WTC11 (cell line): ENCODE measurements around the gene GRP. TPM values are rescaled to one million over a fixed set of nuclear protein-coding genes. Genes with fewer than 3 reads are reported as not detected.

ENCODE experiments used
- ATAC-seq: fragments of 200-7000 bp; cut with Tn5 transposase; 2 replicates; pipeline ENCODE4 v1.10.0; 2021; ENCODE audit warnings: mild to moderate bottlenecking, moderate library complexity
- CTCF ChIA-PET: fragments of 300-600 bp; sonication (Branson Sonifier 250); formaldehyde crosslinking; loops from one replicate; lab custom pipeline; 2021; ENCODE audit warnings: antibody characterized with exemption; lab: Charles Lee
- POLR2A ChIA-PET: fragments of 350-600 bp; sonication (Branson Sonifier 250); formaldehyde crosslinking; loops from one replicate; lab custom pipeline; 2021; ENCODE audit warnings: antibody characterized with exemption; lab: Charles Lee
- DNase-seq: peaks from one replicate; pipeline ENCODE4 v3.0.0; 2021; ENCODE audit warnings: low spot score
- H3K27ac Mint-ChIP-seq: 2 replicates; pipeline ENCODE4 v1.8.0; 2021; ENCODE audit warnings: mixed read lengths
- H3K27me3 Mint-ChIP-seq: 2 replicates; pipeline ENCODE4 v1.8.0; 2021; ENCODE audit warnings: low read depth, mild to moderate bottlenecking, moderate library complexity, mixed read lengths
- H3K36me3 Mint-ChIP-seq: 2 replicates; pipeline ENCODE4 v1.8.0; 2021; ENCODE audit warnings: mixed read lengths
- H3K4me1 Mint-ChIP-seq: 2 replicates; pipeline ENCODE4 v1.8.0; 2022; ENCODE audit warnings: mixed read lengths
- H3K4me3 Mint-ChIP-seq: 2 replicates; pipeline ENCODE4 v1.8.0; 2021; ENCODE audit warnings: mild to moderate bottlenecking, moderate library complexity, mixed read lengths
- H3K9me3 Mint-ChIP-seq: 2 replicates; pipeline ENCODE4 v1.8.0; 2021; ENCODE audit warnings: mixed read lengths
- CBFB ChIP-seq: sonication (generic); formaldehyde crosslinking; IDR thresholded peaks from 2 replicates; pipeline ENCODE4 v1.8.1; 2022; ENCODE audit warnings: mild to moderate bottlenecking, low read depth, missing genetic modification reagents
- CREB1 ChIP-seq: sonication (generic); formaldehyde crosslinking; IDR thresholded peaks from 2 replicates; pipeline ENCODE4 v1.8.0; 2023; ENCODE audit warnings: mild to moderate bottlenecking, missing genetic modification reagents
- ERG ChIP-seq: fragments of 250-450 bp; sonication (Bioruptor Pico); IDR thresholded peaks from 2 replicates; pipeline ENCODE4 v1.8.0; 2021; ENCODE audit warnings: mild to moderate bottlenecking
- HMGXB4 ChIP-seq: sonication (generic); formaldehyde crosslinking; IDR thresholded peaks from 2 replicates; pipeline ENCODE4 v1.8.1; 2023; ENCODE audit warnings: mild to moderate bottlenecking, moderate library complexity, missing genetic modification reagents
- MXD4 ChIP-seq: fragments of 250-450 bp; sonication (Bioruptor Pico); IDR thresholded peaks from 2 replicates; pipeline ENCODE4 v1.8.0; 2021; ENCODE audit warnings: mild to moderate bottlenecking, moderate library complexity, borderline replicate concordance
- MYBL2 ChIP-seq: sonication (generic); formaldehyde crosslinking; IDR thresholded peaks from 2 replicates; pipeline ENCODE4 v1.8.1; 2023; ENCODE audit warnings: mild to moderate bottlenecking, moderate library complexity, missing genetic modification reagents
- NFATC4 ChIP-seq: fragments of 250-450 bp; sonication (Bioruptor Pico); IDR thresholded peaks from 2 replicates; pipeline ENCODE4 v1.9.0; 2021; ENCODE audit warnings: mild to moderate bottlenecking
- NFE2L1 ChIP-seq: sonication (generic); formaldehyde crosslinking; IDR thresholded peaks from 2 replicates; pipeline ENCODE4 v1.8.1; 2023; ENCODE audit warnings: missing genetic modification reagents
- SP1 ChIP-seq: sonication (generic); formaldehyde crosslinking; conservative IDR thresholded peaks from 2 replicates; pipeline ENCODE4 v1.8.1; 2022; ENCODE audit warnings: missing genetic modification reagents
- ZNF121 ChIP-seq: sonication (generic); formaldehyde crosslinking; IDR thresholded peaks from 2 replicates; pipeline ENCODE4 v1.8.0; 2023; ENCODE audit warnings: missing genetic modification reagents
- total RNA-seq: library from RNA; stranded (reverse); gene quantifications from 3 replicates; pipeline ENCODE4 v1.2.3, GENCODE V29; 2021
- TF ChIP-seq, protein P1 (sequence below): sonication (generic); formaldehyde crosslinking; IDR thresholded peaks from 2 replicates; pipeline ENCODE4 v1.8.0; 2022; ENCODE audit warnings: mild to moderate bottlenecking, missing genetic modification reagents
- TF ChIP-seq, protein P2 (sequence below): sonication (generic); formaldehyde crosslinking; IDR thresholded peaks from 2 replicates; pipeline ENCODE4 v1.8.1; 2022; ENCODE audit warnings: mild to moderate bottlenecking, moderate library complexity, missing genetic modification reagents
- TF ChIP-seq, protein P3 (sequence below): sonication (generic); formaldehyde crosslinking; conservative IDR thresholded peaks from 2 replicates; pipeline ENCODE4 v1.8.1; 2022; ENCODE audit warnings: mild to moderate bottlenecking, missing genetic modification reagents
- TF ChIP-seq, protein P4 (sequence below): fragments of 250-450 bp; sonication (Bioruptor Pico); conservative IDR thresholded peaks from 2 replicates; pipeline ENCODE4 v1.9.0; 2021; ENCODE audit warnings: mild to moderate bottlenecking

GRP gene
- total RNA-seq, 1 experiment from 2014 or later, result 0.22 TPM

DNA sequence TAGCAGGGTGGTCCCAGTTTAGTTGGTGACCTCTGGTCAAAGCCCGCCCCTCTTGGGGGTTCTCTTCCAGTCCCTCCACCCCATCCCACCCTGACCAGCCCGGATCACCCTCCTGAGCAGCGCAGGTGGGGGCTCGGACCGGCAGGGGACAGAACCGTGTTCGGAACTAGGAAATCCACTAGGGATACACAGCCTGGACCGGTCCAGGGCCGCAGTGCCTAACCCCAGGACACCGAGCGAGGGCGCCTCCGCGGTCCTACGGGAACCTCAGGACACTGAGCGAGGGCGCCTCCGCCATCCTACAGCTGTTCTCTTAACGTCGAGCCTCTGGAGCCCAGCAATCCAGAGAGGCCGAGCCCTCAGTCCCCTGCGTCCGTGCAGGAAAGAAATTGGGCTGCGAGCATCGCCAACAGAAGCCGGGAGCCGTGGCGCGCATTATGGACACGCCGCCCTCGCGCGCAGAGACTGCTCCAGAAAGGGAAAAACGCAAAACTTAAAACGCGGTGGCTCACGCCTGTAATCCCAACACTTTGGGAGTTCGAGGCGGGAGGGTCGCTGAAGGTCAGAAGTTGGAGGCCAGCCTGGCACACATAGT lies 44.8 kb downstream of the GRP start (continued):
- TF ChIP-seq, protein P1, sequence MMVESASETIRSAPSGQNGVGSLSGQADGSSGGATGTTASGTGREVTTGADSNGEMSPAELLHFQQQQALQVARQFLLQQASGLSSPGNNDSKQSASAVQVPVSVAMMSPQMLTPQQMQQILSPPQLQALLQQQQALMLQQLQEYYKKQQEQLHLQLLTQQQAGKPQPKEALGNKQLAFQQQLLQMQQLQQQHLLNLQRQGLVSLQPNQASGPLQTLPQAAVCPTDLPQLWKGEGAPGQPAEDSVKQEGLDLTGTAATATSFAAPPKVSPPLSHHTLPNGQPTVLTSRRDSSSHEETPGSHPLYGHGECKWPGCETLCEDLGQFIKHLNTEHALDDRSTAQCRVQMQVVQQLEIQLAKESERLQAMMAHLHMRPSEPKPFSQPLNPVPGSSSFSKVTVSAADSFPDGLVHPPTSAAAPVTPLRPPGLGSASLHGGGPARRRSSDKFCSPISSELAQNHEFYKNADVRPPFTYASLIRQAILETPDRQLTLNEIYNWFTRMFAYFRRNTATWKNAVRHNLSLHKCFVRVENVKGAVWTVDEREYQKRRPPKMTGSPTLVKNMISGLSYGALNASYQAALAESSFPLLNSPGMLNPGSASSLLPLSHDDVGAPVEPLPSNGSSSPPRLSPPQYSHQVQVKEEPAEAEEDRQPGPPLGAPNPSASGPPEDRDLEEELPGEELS, result no peak
- no peak for TF ChIP-seq MYBL2
- no peak for TF ChIP-seq MXD4 (CRISPR knock-in tag)
- no peak for TF ChIP-seq NFATC4 (CRISPR knock-in tag)
- TF ChIP-seq, protein P2, sequence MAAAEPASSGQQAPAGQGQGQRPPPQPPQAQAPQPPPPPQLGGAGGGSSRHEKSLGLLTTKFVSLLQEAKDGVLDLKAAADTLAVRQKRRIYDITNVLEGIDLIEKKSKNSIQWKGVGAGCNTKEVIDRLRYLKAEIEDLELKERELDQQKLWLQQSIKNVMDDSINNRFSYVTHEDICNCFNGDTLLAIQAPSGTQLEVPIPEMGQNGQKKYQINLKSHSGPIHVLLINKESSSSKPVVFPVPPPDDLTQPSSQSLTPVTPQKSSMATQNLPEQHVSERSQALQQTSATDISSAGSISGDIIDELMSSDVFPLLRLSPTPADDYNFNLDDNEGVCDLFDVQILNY (CRISPR knock-in tag), result 0 out of 2 replicates have a peak, but pooled peaks have one; percentile 21
- TF ChIP-seq, protein P3, sequence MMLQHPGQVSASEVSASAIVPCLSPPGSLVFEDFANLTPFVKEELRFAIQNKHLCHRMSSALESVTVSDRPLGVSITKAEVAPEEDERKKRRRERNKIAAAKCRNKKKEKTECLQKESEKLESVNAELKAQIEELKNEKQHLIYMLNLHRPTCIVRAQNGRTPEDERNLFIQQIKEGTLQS (CRISPR knock-in tag), result no peak
- TF ChIP-seq, protein P4, sequence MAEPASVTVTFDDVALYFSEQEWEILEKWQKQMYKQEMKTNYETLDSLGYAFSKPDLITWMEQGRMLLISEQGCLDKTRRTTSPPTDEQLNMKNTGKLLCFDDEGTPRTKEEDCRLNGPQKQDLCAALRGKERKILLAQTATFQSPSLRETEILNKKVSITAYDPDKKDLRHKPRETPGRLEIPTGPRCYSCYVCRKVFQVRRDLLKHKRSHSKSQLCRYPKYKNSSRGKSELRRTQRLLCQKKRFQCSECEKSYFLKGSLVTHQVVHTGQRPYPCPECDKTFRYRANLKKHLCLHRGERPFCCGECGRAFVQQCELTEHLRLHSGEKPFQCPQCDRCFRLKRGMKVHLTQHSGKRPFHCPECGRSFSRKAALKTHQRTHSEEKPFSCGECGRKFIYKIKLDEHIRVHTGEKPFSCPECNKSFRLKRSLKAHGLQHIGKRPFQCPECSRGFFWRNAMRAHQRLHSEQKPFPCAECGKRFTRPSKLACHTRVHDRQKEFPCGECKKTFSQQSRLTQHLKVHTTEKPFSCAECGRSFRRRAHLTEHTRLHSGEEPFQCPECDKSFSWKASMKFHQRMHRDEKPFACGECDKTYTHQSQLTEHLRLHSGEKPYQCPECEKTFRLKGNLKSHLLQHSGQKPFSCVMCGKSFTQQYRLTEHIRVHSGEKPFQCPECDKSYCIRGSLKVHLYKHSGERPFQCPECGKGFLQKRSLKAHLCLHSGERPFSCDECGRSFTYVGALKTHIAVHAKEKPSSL (CRISPR knock-in tag), result no peak
- TF ChIP-seq CREB1, result no peak

DNA sequence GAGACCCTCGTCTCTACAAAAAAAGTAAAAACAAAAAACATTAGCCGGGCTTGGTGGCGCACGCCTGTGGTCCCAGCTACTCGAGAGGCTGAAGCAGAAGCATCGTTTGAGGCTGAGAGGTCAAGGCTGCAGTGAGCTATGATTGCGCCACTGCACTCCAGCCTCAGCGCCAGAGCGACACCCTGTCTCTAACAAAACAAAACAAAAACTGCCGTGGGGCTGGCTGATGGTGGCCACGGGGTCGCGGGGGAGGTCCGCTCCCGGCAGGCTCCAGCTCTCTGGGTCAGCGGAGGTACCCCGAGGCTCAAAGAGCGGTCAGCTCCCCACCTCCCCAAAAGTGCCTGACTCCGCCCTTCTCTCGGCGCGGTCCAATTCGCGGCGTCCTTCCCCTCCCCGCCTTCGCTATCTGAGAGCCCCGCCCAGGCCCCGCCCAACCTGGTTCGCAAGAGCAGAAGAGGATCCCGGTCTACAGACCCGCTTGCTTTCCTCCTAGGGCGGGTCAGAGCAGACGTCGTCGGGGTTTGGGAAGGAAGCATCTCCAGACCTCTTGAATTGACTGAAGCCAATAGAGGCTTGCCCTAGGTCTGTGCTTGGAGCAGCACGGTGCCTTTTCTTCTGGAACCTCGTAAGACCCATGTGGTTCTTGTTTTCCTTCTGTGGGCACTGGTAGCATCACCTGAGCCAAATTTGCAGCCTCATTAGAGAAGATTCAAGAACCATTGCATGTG lies 45.5 kb downstream of the GRP start:
- no peaks in the 10 kb centered on the region for H3K9me3 Mint-ChIP-seq
- DNase-seq, result peak; percentile 93
- CTCF ChIA-PET, result interaction anchor here (0.8 to 4.5 kb wide), 7 partner anchors 8 to 177 kb away, joined by 3 to 44 read pairs (median 25); partner anchors contain the start of genes GRP and RAX
- POLR2A ChIA-PET, result no interaction called here
- H3K27ac Mint-ChIP-seq, result no peak overlapping the region
- peak; percentile 70 for ATAC-seq
- H3K36me3 Mint-ChIP-seq, result no peaks in the 10 kb centered on the region; the same call in 1 of the 2 replicates
- H3K27me3 Mint-ChIP-seq, result peaks cover 98% of the 10 kb centered on the region
- 0 out of 2 replicates have a peak, but pooled peaks have one; percentile 30 for TF ChIP-seq SP1 (CRISPR knock-in tag)
- TF ChIP-seq CBFB (CRISPR knock-in tag), result no peak
- TF ChIP-seq ERG, result no peak
- TF ChIP-seq NFE2L1 (CRISPR knock-in tag), result no peak
- 0 out of 2 replicates have a peak, but pooled peaks have one; percentile 25 for TF ChIP-seq ZNF121
- peak; percentile 3; the same call in 1 of the 2 replicates for TF ChIP-seq HMGXB4 (CRISPR knock-in tag)
- peak overlapping the region; percentile 66 for H3K4me3 Mint-ChIP-seq
- H3K4me1 Mint-ChIP-seq, result peaks cover 49% of the 10 kb centered on the region
